ENCODE results near the gene UIMC1. TPM values are rescaled to one million over a fixed set of nuclear protein-coding genes. Genes with fewer than 3 reads are reported as not detected.

Gene UIMC1
- total RNA-seq, 4 donors from 2014 or later, result 19.2 to 37.3 (median 23.2) TPM

DNA sequence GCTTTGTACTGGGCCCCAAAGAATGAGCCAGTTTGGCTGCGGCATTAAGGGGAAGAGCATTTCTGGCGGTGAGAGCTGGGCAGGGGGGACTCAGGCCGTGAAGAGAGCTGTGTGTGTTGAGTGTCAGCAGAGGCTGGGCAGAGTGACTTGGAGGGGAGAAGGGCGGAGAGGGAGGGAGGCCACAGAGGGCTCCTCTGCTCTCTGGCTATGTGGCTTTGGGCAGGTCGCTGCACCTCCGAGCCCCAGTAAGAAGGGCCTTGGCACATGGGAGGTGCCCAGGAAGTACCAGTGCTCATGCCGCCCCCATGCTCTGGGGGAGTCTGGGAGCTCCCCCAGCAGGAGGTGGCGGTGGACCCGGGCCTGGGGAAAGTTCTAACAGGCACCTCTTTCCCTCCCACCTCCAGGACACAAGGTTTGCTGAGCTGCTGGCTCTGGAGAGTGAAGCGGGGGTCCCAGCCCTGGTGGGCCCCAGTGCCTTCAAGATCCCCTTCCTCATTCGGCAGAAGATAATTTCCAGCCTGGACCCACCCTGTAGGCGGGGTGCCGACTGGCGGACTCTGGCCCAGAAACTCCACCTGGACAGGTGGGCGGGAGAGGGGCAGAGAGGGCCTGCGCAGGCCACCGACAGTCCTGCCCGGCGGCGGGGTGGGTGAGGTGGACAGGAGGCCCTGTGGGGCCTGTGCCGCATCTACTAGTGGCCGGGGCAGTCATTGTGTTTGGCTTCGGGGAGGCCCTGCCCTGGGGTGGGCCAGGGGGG, 127.5 kb downstream of the UIMC1 start:
- H3K9me3 ChIP-seq, result no peaks in the 10 kb centered on the region
- 70% methylated on average over 7 of the region's 23 CpGs for WGBS
- H3K36me3 ChIP-seq, result no peaks in the 10 kb centered on the region
- no peak overlapping the region for H3K27ac ChIP-seq
- TF ChIP-seq POLR2A (IDR thresholded peaks at IDR 0.05), result no peak
- no peak for TF ChIP-seq CTCF (IDR thresholded peaks at IDR 0.05)
- no peak for TF ChIP-seq POLR2AphosphoS5 (IDR thresholded peaks at IDR 0.05)
- TF ChIP-seq EP300 (IDR thresholded peaks at IDR 0.05), result no peak
- H3K4me3 ChIP-seq, result no peak overlapping the region
- H3K4me1 ChIP-seq, result no peaks in the 10 kb centered on the region
- peaks cover 55% of the 10 kb centered on the region for H3K27me3 ChIP-seq
- no peak for DNase-seq (ENCODE audit: low spot score in 2 of 2)

DNA sequence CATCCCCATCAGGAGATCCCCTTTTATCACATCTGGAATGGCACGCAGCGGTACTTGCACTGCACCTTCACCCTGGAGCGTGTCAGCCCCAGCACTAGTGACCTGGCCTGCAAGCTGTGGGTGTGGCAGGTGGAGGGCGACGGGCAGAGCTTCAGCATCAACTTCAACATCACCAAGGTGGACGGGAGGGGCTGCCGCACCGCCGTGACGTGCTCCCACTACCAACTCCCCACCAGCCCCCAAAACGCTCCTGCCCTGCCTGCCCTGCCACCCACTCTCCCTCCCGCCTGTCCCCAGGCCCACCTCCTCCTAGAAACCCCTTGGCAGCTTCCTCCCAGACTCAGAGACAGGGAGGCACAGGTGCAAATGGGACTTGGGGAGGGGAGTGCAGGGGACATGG, 128.1 kb downstream of the UIMC1 start:
- no peaks in the 10 kb centered on the region for H3K36me3 ChIP-seq
- no peak for DNase-seq (ENCODE audit: low spot score in 2 of 2)
- TF ChIP-seq CTCF (IDR thresholded peaks at IDR 0.05), result no peak
- TF ChIP-seq EP300 (IDR thresholded peaks at IDR 0.05), result no peak
- TF ChIP-seq POLR2AphosphoS5 (IDR thresholded peaks at IDR 0.05), result no peak
- TF ChIP-seq POLR2A (IDR thresholded peaks at IDR 0.05), result no peak
- H3K27me3 ChIP-seq, result peaks cover 60% of the 10 kb centered on the region
- H3K4me1 ChIP-seq, result no peaks in the 10 kb centered on the region
- H3K4me3 ChIP-seq, result no peak overlapping the region
- H3K9me3 ChIP-seq, result no peaks in the 10 kb centered on the region
- no peak overlapping the region for H3K27ac ChIP-seq
- WGBS, result 100% methylated on average over 1 of the region's 12 CpGs

GRCh38 chr5:176877793-176878331, 128.7 kb downstream of the UIMC1 start:
- Histone ChIP-seq H3K4me1 (no peaks in the 10 kb centered on the region), H3K9me3 (no peaks in the 10 kb centered on the region), H3K27ac (no peak overlapping the region), H3K4me3 (no peak overlapping the region), H3K27me3 (peaks cover 60% of the 10 kb centered on the region), H3K36me3 (no peaks in the 10 kb centered on the region)
- WGBS, result 77% methylated on average over 9 of the region's 21 CpGs
- TF ChIP-seq CTCF (IDR thresholded peaks at IDR 0.05) (no peak), POLR2AphosphoS5 (IDR thresholded peaks at IDR 0.05) (no peak), EP300 (IDR thresholded peaks at IDR 0.05) (no peak), POLR2A (IDR thresholded peaks at IDR 0.05) (no peak)
- DNase-seq (ENCODE audit: low spot score in 2 of 2), result no peak

GRCh38 chr5:176876506-176877431, 129.8 kb downstream of the UIMC1 start:
- H3K27ac ChIP-seq, result no peak overlapping the region
- no peak overlapping the region for H3K4me3 ChIP-seq
- TF ChIP-seq POLR2AphosphoS5 (IDR thresholded peaks at IDR 0.05), result no peak
- H3K4me1 ChIP-seq, result no peaks in the 10 kb centered on the region
- H3K27me3 ChIP-seq, result peaks cover 60% of the 10 kb centered on the region
- H3K9me3 ChIP-seq, result no peaks in the 10 kb centered on the region
- no peak for DNase-seq (ENCODE audit: low spot score in 2 of 2)
- H3K36me3 ChIP-seq, result no peaks in the 10 kb centered on the region
- WGBS, result 55% methylated on average over 11 of the region's 24 CpGs

DNA sequence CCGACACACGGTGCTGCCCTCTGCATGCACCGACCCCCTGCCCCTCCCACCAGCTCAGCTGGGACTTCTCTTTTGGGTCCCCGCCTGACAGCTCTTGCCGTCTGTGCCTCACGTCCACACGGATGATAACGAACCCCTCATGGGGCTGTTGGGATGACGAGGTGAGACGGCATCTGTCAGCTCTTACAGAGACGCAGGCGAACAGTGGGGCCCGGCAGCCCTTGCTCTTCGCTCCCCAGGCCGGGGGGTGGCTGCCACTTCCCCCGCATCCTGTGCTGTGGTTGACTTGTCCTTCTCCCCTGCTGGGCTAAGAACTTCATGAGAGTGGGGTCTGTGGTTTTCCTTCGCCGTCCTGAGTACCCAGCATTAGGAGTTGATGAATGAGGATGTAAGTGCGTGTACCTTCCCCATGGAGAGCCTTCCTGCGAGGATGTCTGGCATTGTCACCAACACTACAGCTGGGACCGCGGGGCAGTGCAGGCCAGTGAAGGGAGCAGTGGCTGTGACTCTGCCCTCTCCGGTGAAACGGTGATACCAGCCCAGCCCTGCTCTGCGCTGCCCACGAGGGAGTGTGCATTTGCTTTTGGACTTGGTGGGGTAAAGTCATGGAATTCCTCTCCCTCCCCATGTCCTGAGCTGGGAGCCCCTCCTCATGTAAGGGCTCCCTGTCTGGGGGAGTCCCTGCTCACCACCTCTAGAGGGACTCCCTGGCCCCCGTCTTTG, 130.6 kb downstream of the UIMC1 start:
- H3K27me3 ChIP-seq, result peaks cover 60% of the 10 kb centered on the region
- H3K9me3 ChIP-seq, result no peaks in the 10 kb centered on the region
- no peaks in the 10 kb centered on the region for H3K4me1 ChIP-seq
- H3K27ac ChIP-seq, result no peak overlapping the region
- no peak for DNase-seq (ENCODE audit: low spot score in 2 of 2)
- TF ChIP-seq POLR2AphosphoS5 (IDR thresholded peaks at IDR 0.05) (no peak), POLR2A (IDR thresholded peaks at IDR 0.05) (no peak), CTCF (IDR thresholded peaks at IDR 0.05) (no peak), EP300 (IDR thresholded peaks at IDR 0.05) (no peak)
- 47% methylated on average over 25 of the region's 27 CpGs for WGBS
- no peak overlapping the region for H3K4me3 ChIP-seq
- H3K36me3 ChIP-seq, result no peaks in the 10 kb centered on the region
